ENCODE data around the gene KPNB1. TPM values are rescaled to one million over a fixed set of nuclear protein-coding genes. Genes with fewer than 3 reads are reported as not detected.

Gene KPNB1
- total and polyA plus RNA-seq, 10 donors, result 37.0 to 331 (median 250) TPM

DNA sequence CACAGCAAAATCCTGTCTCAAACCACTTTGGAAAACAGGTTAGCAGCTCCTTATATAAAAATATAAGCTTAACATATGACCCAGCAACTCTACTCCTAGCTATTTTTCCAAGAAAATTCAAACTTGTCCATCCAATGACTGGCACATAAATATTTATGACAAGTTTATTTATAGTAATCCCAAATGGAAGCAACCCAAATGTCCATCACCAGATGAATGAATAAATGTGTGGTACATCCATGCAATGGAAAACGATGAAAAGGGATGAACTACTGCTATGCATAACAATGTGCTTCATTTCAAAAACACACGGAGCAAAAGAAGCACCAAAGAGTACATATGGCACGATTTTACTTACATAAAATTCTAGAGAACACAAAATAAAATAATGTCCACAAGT lies 9.6 kb upstream of the KPNB1 start:
- no peak for DNase-seq
- Histone ChIP-seq H3K27me3 (replicated peaks in 1 of 7) (no peaks in the 10 kb centered on the region), H3K4me1 (peaks cover 0 to 18% (median 4%) of the 10 kb centered on the region in 6 donors), H3K4me3 (no peak overlapping the region), H3K36me3 (peaks cover 0 to 35% (median 3%) of the 10 kb centered on the region in 6 donors), H3K27ac (no peak overlapping the region), H3K9me3 (no peaks in the 10 kb centered on the region)
- TF ChIP-seq POLR2A (IDR thresholded peaks at IDR 0.05), result no peak
- 87 to 91% (median 89%) methylated on average over 3 of the region's 3 CpGs for WGBS, 5 donors
- intact Hi-C loops (cut with DNase I; ENCODE audit: low total_unique reads), result no loop called here

DNA sequence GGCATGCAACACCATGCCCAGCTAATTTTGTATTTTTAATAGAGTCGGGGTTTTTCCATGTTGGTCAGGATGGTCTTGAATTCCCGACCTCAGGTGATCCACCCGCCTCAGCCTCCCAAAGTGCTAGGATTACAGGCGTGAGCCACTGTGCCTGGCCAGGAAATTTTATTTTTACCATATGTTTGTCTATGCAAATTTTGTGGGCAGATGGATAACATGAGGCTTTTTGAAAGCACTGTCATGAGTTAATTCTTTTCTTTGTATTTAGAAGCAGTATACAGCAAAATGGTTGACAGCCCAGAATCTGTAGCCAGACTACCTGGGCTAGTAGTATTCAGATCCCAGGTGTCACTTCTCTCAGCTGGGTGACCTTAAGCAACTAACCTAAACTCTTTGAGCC lies 8.5 kb upstream of the KPNB1 start:
- WGBS, 5 donors, result 83 to 94% (median 90%) methylated on average over 4 of the region's 4 CpGs
- no peak overlapping the region for H3K27ac ChIP-seq
- intact Hi-C loops (cut with DNase I; ENCODE audit: low total_unique reads), result no loop called here
- peaks cover 0 to 24% (median 3%) of the 10 kb centered on the region in 6 donors for H3K36me3 ChIP-seq
- no peak for DNase-seq
- H3K27me3 ChIP-seq (replicated peaks in 1 of 7), result no peaks in the 10 kb centered on the region
- H3K4me3 ChIP-seq, result no peak overlapping the region
- peaks cover 0 to 24% (median 4%) of the 10 kb centered on the region in 6 donors for H3K4me1 ChIP-seq
- TF ChIP-seq, protein P1, sequence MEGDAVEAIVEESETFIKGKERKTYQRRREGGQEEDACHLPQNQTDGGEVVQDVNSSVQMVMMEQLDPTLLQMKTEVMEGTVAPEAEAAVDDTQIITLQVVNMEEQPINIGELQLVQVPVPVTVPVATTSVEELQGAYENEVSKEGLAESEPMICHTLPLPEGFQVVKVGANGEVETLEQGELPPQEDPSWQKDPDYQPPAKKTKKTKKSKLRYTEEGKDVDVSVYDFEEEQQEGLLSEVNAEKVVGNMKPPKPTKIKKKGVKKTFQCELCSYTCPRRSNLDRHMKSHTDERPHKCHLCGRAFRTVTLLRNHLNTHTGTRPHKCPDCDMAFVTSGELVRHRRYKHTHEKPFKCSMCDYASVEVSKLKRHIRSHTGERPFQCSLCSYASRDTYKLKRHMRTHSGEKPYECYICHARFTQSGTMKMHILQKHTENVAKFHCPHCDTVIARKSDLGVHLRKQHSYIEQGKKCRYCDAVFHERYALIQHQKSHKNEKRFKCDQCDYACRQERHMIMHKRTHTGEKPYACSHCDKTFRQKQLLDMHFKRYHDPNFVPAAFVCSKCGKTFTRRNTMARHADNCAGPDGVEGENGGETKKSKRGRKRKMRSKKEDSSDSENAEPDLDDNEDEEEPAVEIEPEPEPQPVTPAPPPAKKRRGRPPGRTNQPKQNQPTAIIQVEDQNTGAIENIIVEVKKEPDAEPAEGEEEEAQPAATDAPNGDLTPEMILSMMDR (IDR thresholded peaks at IDR 0.05 in 8 of 11, conservative IDR thresholded peaks at IDR 0.05 in 3 of 11), result no peak
- TF ChIP-seq POLR2A (IDR thresholded peaks at IDR 0.05) (no peak), POLR2AphosphoS5 (IDR thresholded peaks at IDR 0.05) (no peak)
- no peaks in the 10 kb centered on the region for H3K9me3 ChIP-seq

DNA sequence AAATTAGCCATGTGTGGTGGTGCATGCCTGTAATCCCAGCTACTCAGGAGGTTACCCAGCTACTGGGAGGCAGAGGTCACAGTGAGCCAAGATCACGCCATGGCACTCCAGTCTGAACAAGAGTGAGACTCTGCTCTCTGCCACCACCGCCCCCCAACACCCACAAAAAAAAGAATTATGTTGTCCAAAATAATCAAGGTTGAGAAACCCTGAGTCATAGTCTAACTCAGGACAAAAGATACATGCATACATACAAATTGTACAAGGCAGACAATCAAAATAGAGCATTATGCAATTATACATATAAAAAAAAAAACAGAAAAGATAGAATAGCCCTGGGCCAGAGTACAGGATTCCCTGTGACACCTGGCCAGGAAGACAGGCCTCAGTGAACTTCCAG lies 6.6 kb upstream of the KPNB1 start:
- DNase-seq, result no peak
- TF ChIP-seq POLR2A (IDR thresholded peaks at IDR 0.05) (no peak), POLR2AphosphoS5 (IDR thresholded peaks at IDR 0.05) (no peak)
- TF ChIP-seq, protein P1 (IDR thresholded peaks at IDR 0.05 in 8 of 11, conservative IDR thresholded peaks at IDR 0.05 in 3 of 11), result no peak
- Histone ChIP-seq H3K9me3 (no peaks in the 10 kb centered on the region), H3K4me1 (peaks cover under 1 to 43% (median 16%) of the 10 kb centered on the region in 6 donors), H3K4me3 (no peak overlapping the region), H3K36me3 (peaks cover 0 to 4% (median 0%) of the 10 kb centered on the region in 6 donors), H3K27me3 (replicated peaks in 1 of 7) (no peaks in the 10 kb centered on the region), H3K27ac (no peak overlapping the region)
- intact Hi-C loops (cut with DNase I; ENCODE audit: low total_unique reads), result no loop called here
- WGBS, 5 donors, result 70 to 99% (median 93%) methylated on average over 2 of the region's 2 CpGs

DNA sequence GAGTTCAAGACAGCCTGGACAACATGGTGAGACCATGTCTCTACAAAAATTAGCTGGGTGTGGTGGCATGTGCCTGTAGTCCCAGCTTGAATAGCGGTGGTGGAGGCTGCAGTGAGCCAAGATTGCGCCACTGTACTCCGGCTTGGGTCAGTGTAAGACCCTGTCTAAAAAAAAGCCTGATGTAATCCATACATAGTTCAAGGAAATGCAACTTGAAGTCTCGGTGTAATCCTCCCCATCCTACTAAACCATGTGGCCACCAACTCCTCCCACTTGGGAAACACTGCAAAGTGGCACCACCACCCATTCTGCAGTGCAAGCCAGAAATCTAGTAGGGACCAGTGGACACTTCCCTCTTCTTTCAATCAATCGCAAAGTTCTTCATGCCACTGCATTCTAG lies 5.4 kb upstream of the KPNB1 start:
- Histone ChIP-seq H3K27ac (peak overlapping the region in 1 of 8 donors; percentile 28), H3K27me3 (replicated peaks in 1 of 7) (no peaks in the 10 kb centered on the region), H3K9me3 (no peaks in the 10 kb centered on the region), H3K4me1 (peaks cover 8 to 54% (median 24%) of the 10 kb centered on the region in 6 donors), H3K36me3 (no peaks in the 10 kb centered on the region), H3K4me3 (no peak overlapping the region)
- DNase-seq, result no peak
- TF ChIP-seq POLR2A (IDR thresholded peaks at IDR 0.05) (no peak), POLR2AphosphoS5 (IDR thresholded peaks at IDR 0.05) (no peak)
- TF ChIP-seq, protein P1 (IDR thresholded peaks at IDR 0.05 in 8 of 11, conservative IDR thresholded peaks at IDR 0.05 in 3 of 11), result no peak
- intact Hi-C loops (cut with DNase I; ENCODE audit: low total_unique reads), result no loop called here
- 50 to 79% (median 71%) methylated on average over 5 of the region's 5 CpGs for WGBS, 5 donors

All from spleen (tissue), 11 donors.